SJCRH30 (cell line): Measurements from ENCODE around the gene MAPK13. TPM values are rescaled to one million over a fixed set of nuclear protein-coding genes. Genes with fewer than 3 reads are reported as not detected.

Experiments
- DNase-seq, 2 experiments: peaks; one replicate each; pipeline ENCODE4 v3.0.0-alpha.2; 2015 to 2020
- H3K27ac ChIP-seq: fragments of 250-450 bp; sonication (Bioruptor Pico); 2 replicates; pipeline ENCODE4 v1.5.1; 2020; ENCODE audit warnings: mild to moderate bottlenecking, moderate library complexity
- H3K27me3 ChIP-seq: fragments of 250-450 bp; sonication (Bioruptor Pico); 2 replicates; pipeline ENCODE4 v1.5.1; 2020; ENCODE audit warnings: mild to moderate bottlenecking, moderate library complexity
- H3K36me3 ChIP-seq: fragments of 250-450 bp; sonication (Bioruptor Pico); 2 replicates; pipeline ENCODE4 v1.5.1; 2020; ENCODE audit warnings: mild to moderate bottlenecking, moderate library complexity
- H3K4me1 ChIP-seq: fragments of 250-450 bp; sonication (Bioruptor Pico); 2 replicates; pipeline ENCODE4 v1.5.1; 2020; ENCODE audit warnings: mild to moderate bottlenecking, moderate library complexity
- H3K4me3 ChIP-seq: fragments of 250-450 bp; sonication (Bioruptor Pico); 2 replicates; pipeline ENCODE4 v1.5.1; 2020; ENCODE audit warnings: mild to moderate bottlenecking, moderate library complexity
- H3K9me3 ChIP-seq: fragments of 250-450 bp; sonication (Bioruptor Pico); replicated peaks from 2 replicates; pipeline ENCODE4 v1.5.1; 2020; ENCODE audit warnings: mild to moderate bottlenecking, moderate library complexity
- total RNA-seq: library from RNA; depleted of rRNA; stranded (reverse); fragments of >200 nt; shearing (Covaris generic); gene quantifications from 2 replicates; pipeline ENCODE4 v1.2.3, GENCODE V29; 2014

Gene MAPK13
- total RNA-seq, 1 experiment from 2014 or later = 0.08 TPM

GRCh38 chr6:36141961-36142360 is 11.6 kb downstream of the MAPK13 start:
- H3K4me1 ChIP-seq = peaks cover 11% of the 10 kb centered on the region
- no peak overlapping the region for H3K4me3 ChIP-seq
- H3K27ac ChIP-seq = no peak overlapping the region
- no peaks in the 10 kb centered on the region for H3K27me3 ChIP-seq
- DNase-seq = no peak
- H3K9me3 ChIP-seq = no peaks in the 10 kb centered on the region
- H3K36me3 ChIP-seq = no peaks in the 10 kb centered on the region

- H3K4me1 ChIP-seq = peaks cover 11% of the 10 kb centered on the region
- no peaks in the 10 kb centered on the region; the same call in 1 of the 2 replicates for H3K27me3 ChIP-seq
- no peak overlapping the region for H3K27ac ChIP-seq
- DNase-seq = no peak
- H3K4me3 ChIP-seq = no peak overlapping the region
- no peaks in the 10 kb centered on the region for H3K9me3 ChIP-seq
- H3K36me3 ChIP-seq = no peaks in the 10 kb centered on the region
Measured at GRCh38 chr6:36142971-36143838, 12.9 kb downstream of the MAPK13 start.

- H3K4me1 ChIP-seq = peaks cover 3% of the 10 kb centered on the region; the same call in 1 of the 2 replicates
- no peak for DNase-seq
- no peak overlapping the region for H3K27ac ChIP-seq
- H3K4me3 ChIP-seq = no peak overlapping the region
- no peaks in the 10 kb centered on the region for H3K9me3 ChIP-seq
- no peaks in the 10 kb centered on the region for H3K36me3 ChIP-seq
- H3K27me3 ChIP-seq = no peaks in the 10 kb centered on the region; the same call in 1 of the 2 replicates
Measured at GRCh38 chr6:36145495-36145894, 15.2 kb downstream of the MAPK13 start.

- Histone ChIP-seq H3K36me3 (no peaks in the 10 kb centered on the region), H3K9me3 (no peaks in the 10 kb centered on the region), H3K4me3 (no peak overlapping the region), H3K27ac (no peak overlapping the region), H3K4me1 (no peaks in the 10 kb centered on the region), H3K27me3 (no peaks in the 10 kb centered on the region; the same call in 1 of the 2 replicates)
- DNase-seq = no peak
Measured at GRCh38 chr6:36147294-36147693, 17.0 kb downstream of the MAPK13 start.

GRCh38 chr6:36149476-36149875 is 19.2 kb downstream of the MAPK13 start:
- Histone ChIP-seq H3K36me3 (no peaks in the 10 kb centered on the region), H3K4me1 (no peaks in the 10 kb centered on the region), H3K27ac (no peak overlapping the region), H3K9me3 (no peaks in the 10 kb centered on the region), H3K4me3 (no peak overlapping the region), H3K27me3 (no peaks in the 10 kb centered on the region; the same call in 1 of the 2 replicates)
- no peak for DNase-seq

- no peak for DNase-seq
- Histone ChIP-seq H3K4me1 (no peaks in the 10 kb centered on the region), H3K36me3 (no peaks in the 10 kb centered on the region), H3K4me3 (no peak overlapping the region), H3K9me3 (no peaks in the 10 kb centered on the region), H3K27me3 (no peaks in the 10 kb centered on the region; the same call in 1 of the 2 replicates), H3K27ac (no peak overlapping the region)
Measured at GRCh38 chr6:36150283-36150682, 20.0 kb downstream of the MAPK13 start.

- Histone ChIP-seq H3K9me3 (no peaks in the 10 kb centered on the region), H3K27ac (no peak overlapping the region), H3K4me3 (no peak overlapping the region), H3K36me3 (no peaks in the 10 kb centered on the region), H3K4me1 (no peaks in the 10 kb centered on the region), H3K27me3 (no peaks in the 10 kb centered on the region)
- no peak for DNase-seq
Measured at GRCh38 chr6:36154286-36154685, 24.0 kb downstream of the MAPK13 start.

- Histone ChIP-seq H3K27me3 (no peaks in the 10 kb centered on the region), H3K27ac (no peak overlapping the region), H3K36me3 (no peaks in the 10 kb centered on the region), H3K9me3 (no peaks in the 10 kb centered on the region), H3K4me1 (no peaks in the 10 kb centered on the region), H3K4me3 (no peak overlapping the region)
- DNase-seq = no peak
Measured at GRCh38 chr6:36155662-36156061, 25.3 kb downstream of the MAPK13 start.

GRCh38 chr6:36160147-36160760 is 29.9 kb downstream of the MAPK13 start:
- Histone ChIP-seq H3K4me1 (no peaks in the 10 kb centered on the region), H3K9me3 (no peaks in the 10 kb centered on the region), H3K36me3 (no peaks in the 10 kb centered on the region), H3K4me3 (no peak overlapping the region), H3K27me3 (no peaks in the 10 kb centered on the region), H3K27ac (no peak overlapping the region)
- no peak for DNase-seq

- Histone ChIP-seq H3K27me3 (no peaks in the 10 kb centered on the region), H3K36me3 (no peaks in the 10 kb centered on the region), H3K4me1 (no peaks in the 10 kb centered on the region), H3K9me3 (no peaks in the 10 kb centered on the region), H3K27ac (no peak overlapping the region), H3K4me3 (no peak overlapping the region)
- no peak for DNase-seq
Measured at GRCh38 chr6:36169023-36170007, 39.0 kb downstream of the MAPK13 start.

GRCh38 chr6:36170704-36171103 is 40.4 kb downstream of the MAPK13 start:
- Histone ChIP-seq H3K27me3 (no peaks in the 10 kb centered on the region; the same call in 1 of the 2 replicates), H3K36me3 (no peaks in the 10 kb centered on the region), H3K9me3 (no peaks in the 10 kb centered on the region), H3K4me3 (no peak overlapping the region), H3K4me1 (no peaks in the 10 kb centered on the region), H3K27ac (no peak overlapping the region)
- no peak for DNase-seq

- H3K27me3 ChIP-seq = no peaks in the 10 kb centered on the region; the same call in 1 of the 2 replicates
- no peaks in the 10 kb centered on the region for H3K36me3 ChIP-seq
- no peaks in the 10 kb centered on the region for H3K9me3 ChIP-seq
- no peak overlapping the region for H3K27ac ChIP-seq
- H3K4me3 ChIP-seq = no peak overlapping the region
- no peak for DNase-seq
- H3K4me1 ChIP-seq = no peaks in the 10 kb centered on the region
Measured at GRCh38 chr6:36171573-36171972, 41.3 kb downstream of the MAPK13 start.

- no peaks in the 10 kb centered on the region for H3K36me3 ChIP-seq
- 0 out of 2 replicates have a peak, but pooled peaks cover 4% of the 10 kb centered on the region for H3K9me3 ChIP-seq
- no peak overlapping the region for H3K27ac ChIP-seq
- H3K4me3 ChIP-seq = no peak overlapping the region
- H3K4me1 ChIP-seq = no peaks in the 10 kb centered on the region
- H3K27me3 ChIP-seq = no peaks in the 10 kb centered on the region; the same call in 1 of the 2 replicates
- no peak for DNase-seq
Measured at GRCh38 chr6:36177166-36177565, 46.9 kb downstream of the MAPK13 start.

- no peaks in the 10 kb centered on the region; the same call in 1 of the 2 replicates for H3K27me3 ChIP-seq
- no peak overlapping the region for H3K27ac ChIP-seq
- DNase-seq = no peak
- H3K4me3 ChIP-seq = no peak overlapping the region
- H3K9me3 ChIP-seq = 0 out of 2 replicates have a peak, but pooled peaks cover 4% of the 10 kb centered on the region
- H3K4me1 ChIP-seq = no peaks in the 10 kb centered on the region
- no peaks in the 10 kb centered on the region for H3K36me3 ChIP-seq
Measured at GRCh38 chr6:36178544-36178943, 48.2 kb downstream of the MAPK13 start.
